HG02973 (cell line): ENCODE data around the gene RBM15.

Source experiments
- ATAC-seq: cut with Tn5 transposase; IDR thresholded peaks from one replicate; pipeline ENCODE4 v1.9.1; 2021; ENCODE audit warnings: moderate library complexity; ENCODE audit not compliant: unreplicated experiment

RBM15 gene

DNA sequence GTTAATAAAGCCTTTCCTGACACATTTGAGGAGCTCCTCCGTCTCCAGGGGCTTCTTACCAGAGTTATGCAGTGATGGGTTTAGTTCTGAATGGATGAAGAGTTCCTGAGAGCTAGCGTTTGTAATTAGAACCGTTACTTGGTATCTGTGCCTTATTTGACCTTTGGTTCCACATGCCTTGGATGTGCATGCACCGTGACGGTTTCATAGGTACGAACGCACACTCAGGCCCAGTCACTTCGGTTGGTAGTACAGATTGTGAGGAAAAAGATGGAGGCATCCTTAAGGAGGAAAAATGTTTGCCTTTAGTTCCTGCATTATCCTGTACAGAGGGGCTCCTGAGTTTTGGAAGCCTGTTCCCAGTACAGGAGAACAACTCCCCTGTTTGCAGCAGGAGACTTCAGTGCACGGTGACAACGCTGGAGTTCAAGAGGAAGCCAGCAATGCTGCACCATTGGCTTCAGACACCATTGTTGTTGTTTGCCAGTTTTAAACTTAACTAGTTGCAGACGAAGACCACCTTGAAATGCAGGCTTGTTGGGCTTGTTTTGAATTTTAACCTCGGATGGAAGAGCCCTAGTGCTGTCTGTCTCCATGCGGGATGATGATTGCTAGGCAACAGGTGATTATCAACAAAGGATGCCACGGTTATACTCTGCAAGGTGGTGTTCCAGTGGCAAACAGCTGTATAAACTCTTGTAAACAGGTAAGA, 8.2 kb downstream of the RBM15 start:
- ATAC-seq, result no peak

DNA sequence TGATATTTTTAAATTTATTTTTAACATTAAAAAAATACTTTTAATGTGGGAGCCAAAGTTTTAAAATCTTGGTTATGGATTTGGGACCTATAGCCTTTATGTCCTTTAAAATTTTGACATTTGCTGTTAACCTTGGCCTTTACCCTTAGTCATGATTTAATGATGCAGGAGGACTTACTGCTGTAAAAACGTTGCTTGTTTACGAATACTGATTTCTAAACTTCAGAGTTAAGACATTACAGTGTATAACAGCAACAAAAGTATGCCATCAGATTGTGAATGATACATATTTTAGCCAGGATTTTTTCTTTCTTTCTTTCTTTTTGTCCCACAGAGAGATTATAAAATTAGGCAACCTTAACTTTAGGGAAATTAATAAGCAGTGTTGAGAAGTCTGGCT, 8.9 kb downstream of the RBM15 start:
- ATAC-seq, result no peak

DNA sequence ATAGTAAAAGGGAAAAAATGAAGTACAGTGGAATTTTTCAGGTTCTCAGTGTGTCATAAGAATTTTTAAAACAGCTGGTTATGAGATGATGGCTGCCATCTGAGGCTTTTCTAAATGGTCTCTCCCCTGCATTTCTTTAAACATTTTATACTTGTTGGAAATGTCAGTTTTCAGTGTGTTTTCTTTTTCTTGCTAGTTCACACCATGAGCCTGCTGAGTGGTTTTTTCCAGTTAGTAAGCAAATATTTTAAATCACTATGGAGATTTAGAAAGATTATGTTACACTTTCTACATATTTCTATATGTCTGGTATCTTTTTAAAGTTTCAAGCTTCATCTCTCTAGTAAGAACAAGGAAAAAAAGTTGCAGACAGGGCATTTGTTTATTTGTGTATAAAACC, 9.6 kb downstream of the RBM15 start:
- no peak for ATAC-seq

DNA sequence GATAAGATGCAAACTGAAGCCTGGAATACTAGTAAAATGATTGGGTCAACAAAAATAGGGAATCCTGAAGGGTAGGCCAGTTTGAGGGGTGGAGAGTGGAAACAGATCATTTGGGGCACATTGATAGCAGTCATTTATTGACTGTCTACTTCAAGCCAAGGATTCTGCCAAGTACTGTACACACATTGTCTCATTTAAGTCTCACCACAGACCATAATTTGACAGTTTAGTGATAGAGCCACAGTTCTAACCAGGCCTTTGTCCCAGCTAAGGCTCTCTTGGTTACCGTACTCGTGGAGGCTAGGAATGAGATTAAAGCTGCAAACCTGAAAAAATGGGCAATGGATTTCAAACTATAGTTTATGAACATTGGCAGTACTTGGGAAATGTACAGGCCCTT, 11.2 kb downstream of the RBM15 start:
- ATAC-seq, result no peak

DNA sequence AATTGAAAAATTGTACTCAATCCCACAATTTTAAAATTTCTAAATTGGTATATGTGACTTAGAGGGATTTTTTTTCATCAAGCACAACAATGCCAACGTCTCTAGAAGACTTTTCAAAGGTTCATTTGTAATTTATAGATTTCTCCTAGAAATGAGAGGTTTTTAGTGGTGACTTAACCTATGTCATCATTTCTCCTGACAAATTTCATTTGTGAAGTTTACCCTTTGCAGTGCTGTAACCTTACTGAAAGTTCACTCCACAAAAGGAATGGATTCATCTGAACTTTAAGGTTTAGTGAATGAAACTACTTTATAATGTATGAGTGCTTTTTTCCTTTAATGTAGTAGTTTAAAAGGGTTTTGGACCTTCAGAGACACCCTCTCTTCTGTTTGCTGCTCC, 16.1 kb downstream of the RBM15 start:
- ATAC-seq, result no peak

DNA sequence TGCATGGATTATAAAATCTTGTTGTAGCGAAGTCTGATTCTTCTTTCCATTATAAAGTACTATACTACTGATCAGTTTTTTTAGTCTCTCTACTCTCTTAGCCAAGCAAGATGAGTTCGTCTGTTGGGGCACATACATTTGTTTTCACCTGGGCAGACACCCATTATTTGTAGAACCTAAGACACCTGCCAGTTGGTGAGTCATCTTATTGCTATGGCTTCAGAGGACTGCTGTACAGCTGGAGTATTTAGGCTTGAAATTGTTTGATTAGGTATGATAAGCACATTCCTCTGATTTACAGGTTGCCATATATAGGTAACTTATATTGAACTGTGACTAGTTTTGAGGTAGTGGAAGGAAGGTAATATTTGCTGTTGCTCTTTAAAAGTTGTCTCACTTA, 17.2 kb downstream of the RBM15 start:
- no peak for ATAC-seq

DNA sequence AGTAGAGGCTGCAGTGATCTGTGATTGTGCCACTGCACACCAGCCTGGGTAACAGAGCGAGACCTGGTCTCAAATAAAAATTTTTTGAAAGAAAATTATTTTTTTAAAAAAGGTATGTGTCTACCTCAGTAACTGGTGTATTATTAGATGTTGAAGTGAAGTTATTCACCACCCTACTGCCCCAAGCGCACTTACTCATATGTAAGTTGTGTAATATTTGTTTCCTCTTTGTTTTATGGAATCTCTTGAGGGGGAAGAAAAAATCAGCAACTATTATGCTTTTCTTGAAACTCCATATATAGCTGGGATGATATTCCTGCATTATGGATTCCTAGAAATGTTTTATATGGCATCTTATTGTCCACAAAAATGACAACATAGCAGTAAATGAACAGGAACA, 21.3 kb downstream of the RBM15 start:
- no peak for ATAC-seq

DNA sequence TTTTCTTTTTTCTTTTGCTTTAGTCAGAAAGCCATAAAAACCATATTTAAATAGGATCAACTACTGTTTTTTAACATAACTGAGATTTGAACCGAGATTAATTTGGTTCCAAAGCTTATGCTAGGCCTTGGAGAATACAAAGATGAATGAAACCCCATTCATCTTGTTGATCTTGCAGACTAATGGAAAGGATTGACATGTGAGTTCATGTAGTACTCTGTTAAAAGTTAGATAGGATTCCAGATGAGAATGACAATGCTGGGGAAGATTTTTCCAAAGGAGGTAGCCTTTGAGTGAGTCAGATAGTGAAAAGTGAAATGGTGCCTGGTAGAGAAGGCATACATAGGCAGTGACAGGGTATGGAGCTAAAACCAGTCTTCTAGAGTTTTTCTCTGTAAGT, 22.7 kb downstream of the RBM15 start:
- no peak for ATAC-seq

DNA sequence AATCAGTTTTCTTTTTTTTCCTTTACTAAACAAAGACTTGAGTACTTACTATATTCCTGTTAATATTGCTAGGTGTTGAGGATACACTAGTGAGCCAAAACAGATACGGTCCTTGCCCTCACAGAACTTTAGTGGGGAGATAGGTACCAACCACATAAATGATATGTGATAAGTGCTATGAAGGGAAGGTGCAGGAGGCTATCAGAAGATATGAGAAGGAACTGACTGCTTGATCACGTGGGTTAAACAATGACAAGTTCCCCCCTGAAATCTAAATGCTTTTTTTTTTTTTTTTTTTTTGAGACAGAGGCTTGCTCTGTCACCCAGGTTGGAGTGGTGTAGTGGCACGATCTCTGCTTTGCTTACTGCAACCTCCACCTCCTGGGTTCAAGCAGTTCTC, 25.0 kb downstream of the RBM15 start:
- no peak for ATAC-seq

DNA sequence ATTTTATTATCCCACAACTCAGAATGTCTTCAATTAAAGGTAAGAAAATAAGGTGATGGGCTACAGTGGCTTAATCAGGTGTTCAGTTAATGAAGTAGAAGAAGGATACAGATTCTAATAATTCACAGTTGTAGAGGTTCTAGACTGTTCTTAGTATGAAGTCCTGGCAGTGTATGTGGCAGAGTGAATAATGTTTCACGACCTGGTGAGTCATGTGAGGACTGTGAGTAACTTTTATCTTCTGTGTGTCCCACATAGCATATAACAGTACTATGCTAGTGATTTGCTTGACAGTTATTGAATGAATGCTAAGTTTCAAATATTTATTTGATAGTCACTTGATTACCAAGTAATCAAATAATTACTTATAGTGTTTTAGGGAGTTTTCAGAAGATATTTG, 31.6 kb downstream of the RBM15 start:
- no peak for ATAC-seq

DNA sequence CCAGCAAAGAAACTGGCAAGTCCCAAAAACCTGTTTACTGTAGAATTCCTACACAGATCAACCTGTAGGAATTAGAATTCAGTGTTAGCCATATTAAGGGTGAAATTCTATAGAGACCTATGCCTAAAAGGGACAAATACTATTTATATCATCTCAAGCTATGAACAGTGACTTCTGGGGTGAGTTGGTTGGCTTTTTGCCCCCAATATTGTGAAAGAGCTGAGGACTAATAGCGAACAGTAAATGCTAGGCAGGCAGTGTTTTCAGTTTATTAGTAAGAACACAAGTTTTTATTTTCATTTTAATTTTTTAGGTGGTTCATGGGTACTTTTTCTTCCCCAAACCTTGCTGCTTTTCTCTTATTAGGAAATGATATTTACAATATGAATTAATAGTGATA, 36.3 kb downstream of the RBM15 start:
- ATAC-seq, result no peak

DNA sequence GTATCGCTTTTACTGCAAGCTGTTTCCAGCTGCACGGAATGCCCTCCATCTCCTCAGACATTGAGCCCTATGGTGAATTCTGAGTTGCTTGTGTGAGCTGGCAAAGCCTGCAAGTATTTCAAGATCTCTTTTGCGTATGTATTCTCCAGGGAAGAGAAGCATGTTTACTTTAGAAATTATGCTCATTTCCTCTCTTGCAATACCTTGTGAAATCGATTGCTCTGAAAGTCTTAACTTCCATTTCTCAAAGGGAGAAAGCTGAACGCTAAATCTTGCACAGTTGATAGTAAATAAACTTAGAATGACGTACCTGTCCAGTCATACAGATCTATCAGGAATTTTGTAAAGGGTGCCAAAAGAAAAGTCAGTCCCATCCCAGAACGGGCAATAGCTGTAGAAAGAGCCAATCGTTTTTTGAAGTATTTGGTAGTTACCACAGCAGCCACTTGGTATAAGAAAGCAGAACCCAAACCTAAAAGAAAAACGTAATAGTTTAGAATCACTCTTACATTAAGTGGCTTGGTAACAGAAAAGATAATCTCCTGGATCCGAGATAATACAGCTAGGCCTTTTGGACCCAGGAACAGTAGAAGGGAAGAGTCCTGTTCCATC, 41.6 kb downstream of the RBM15 start:
- no peak for ATAC-seq

DNA sequence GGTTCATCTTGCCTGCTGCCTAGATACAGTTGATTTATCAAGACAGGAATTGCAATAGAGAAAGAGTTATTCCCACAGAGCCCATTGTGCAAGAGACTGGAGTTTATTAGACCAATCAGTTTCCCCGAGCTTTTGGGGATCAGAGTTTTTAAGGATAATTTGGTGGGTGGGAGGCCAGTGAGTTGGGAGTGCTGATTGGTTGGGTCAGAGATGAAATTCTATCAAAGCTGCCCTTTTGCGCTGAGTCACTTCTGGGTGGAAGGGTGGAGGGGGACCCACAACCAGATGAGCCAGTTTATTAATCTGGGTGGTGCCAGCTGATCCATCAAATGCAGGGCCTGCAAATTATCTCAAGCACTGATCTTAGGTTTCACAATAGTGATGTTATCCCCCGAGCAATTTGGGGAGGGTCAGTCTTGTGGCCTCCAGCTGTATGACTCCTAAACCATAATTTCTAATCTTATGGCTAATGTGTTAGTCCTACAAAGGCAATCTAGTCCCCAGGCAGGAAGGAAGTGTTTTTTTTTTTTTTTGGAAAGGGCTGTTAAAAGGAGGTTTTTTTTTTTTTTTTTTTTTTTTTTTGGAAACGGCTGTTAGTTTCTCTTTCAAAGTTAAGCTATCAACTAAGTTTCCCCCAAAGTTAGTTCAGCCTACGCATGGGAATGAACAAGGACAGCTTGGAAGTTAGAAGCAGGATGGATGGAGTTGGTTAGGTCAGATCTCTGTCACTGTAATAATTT, 44.2 kb downstream of the RBM15 start:
- no peak for ATAC-seq

DNA sequence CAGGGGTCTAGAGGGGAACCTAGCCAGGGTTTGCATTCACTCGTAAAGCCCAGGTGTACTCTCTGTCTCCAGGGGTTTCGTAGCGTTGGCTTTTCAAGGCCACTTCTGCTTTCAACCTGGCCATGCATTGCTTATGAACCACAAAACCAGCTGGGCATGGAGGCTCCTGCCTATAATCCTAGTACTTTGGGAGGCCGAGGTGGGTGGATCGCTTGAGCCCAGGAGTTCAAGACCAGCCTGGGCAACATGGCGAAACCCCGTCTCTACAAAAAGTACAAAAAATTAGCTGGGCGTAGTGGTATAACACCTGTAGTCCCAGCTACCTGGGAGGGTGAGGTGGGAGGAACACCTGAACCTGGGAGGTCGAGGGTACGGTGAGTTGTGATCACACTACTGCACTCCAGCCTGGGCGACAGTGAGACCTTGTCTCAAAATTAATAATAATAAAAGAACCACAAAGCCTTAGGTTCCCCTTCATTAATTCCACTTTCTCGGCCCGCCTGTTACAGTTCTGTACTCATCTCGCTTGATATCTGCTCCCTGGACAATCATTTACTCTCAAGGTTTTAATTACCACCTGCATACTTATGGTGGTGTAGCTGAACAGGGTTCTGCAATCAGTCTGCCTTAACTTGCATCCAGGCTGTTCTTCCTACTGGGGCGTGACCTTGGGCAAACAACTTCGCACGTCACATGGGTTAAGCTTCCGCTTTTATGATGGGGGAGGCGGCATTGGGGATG, 45.6 kb downstream of the RBM15 start:
- ATAC-seq, result peak; percentile 57

DNA sequence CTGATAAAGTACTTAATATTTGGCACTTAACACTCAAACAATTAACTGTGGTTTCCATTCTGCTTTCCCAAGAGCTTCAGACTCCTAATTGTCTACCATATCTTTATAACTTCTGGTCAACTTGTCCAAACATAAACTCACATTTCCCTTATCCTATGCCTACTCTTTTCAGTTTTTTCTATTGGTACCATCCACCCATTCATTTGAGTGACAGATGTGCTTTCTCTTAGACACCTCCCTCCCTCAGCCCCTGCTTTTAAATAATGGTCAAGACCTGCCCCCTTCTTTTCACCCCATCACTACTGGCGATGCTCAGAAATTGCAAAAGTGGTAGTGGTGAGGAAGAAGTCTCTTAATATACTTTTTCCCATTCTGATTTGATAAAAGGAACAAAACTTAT, 46.2 kb downstream of the RBM15 start:
- no peak for ATAC-seq

DNA sequence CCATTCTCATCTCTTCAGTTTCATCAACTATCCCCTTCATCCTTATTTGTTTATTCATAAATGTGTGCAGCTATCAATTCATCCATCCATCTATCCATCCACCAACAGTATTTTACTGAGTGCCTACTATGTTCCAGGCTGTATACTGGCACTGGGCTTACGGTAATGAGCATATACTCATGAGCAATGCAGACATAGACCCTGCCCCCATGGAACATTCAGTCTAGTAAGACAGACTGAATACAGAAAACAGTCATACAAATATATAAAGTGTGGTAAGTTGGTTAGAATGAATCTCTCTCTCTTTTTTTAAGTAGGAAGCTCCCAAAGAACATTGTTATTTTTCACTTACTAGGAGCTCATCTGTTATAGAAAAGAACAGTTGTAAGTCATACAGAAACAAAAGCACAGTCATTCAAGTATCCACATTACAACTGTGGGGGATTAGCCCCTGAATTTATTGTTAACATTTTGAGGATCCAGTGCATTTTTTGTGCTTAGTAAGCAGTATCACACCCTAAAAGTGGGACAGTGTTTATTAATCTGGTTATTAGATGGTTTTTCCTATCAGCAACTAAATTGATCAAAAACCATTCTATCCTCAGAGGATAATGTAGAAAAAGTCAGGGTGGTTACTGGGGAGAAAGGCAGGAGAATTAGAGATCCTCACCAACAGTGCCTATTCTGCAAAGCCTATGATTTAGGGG, 48.0 kb downstream of the RBM15 start:
- ATAC-seq, result no peak

DNA sequence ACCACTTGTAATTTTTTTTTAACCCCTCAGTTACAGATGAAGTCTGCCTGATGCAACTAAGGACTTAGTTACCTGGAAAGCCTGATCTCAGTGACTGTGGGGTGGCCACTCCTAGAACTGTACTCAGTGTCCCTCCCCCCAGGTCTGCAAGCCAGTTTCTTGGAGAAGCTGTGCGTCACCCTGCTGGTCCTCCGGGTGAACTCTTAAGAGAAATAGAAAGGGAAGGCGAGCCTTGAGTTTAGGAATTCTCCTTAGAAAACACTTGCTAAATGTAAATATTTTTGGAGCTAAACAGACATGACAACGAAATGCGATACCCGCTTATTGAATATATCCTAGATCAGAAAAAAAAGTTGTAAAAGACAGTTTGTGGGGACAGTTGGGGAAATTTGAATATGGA, 50.9 kb downstream of the RBM15 start:
- ATAC-seq, result no peak

DNA sequence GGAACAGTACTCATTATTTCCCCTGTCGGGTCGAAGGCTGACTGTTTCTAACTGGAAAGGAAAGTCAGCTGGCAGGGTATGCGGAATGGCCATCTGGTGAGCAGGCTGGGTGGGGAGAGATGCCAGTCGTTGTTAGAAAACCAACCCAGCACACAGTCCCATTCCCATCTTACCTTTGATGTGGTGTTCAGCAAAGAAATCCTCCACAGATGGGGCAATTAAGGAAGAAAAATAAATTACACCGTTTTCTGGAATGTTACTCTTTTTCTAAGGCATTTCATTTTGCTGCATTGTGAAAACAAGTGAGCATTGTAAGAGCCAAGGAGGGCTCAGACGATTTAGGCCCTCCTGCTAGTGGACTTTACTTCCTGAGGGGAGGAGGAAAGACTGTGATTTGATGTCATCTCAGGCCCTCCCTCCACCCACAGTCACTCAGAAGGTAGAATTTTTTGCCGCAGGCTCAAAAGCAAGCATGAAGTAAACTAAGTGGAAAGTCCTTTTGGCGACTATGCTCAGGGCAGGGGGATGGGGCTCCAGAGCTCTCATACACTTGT, 51.6 kb downstream of the RBM15 start, which contains the start of gene SLC16A4:
TSS of gene SLC16A4 (minus strand) at position 335 of the 554 bp plus-strand sequence. CDS start 1,703 bp downstream, outside the sequence.
- ATAC-seq, result no peak

DNA sequence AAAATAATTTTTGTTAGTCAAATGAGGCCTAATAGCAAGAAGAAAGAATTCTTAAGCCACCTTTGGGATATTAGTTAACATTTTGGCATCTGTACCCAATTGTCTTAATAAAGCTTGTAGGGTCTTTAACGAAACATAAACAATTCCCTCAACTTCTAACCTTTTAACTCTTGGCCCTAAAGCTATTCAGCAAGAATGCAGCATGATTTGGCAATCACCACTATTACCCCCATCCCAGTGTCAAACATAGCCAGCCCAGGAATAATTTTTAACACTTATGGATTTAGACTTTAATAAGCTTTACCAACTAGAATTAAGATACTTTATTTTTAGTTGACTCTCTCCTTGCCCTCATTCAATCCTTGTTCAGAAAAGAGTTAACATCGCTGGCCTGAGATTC, 54.1 kb downstream of the RBM15 start:
- no peak for ATAC-seq

DNA sequence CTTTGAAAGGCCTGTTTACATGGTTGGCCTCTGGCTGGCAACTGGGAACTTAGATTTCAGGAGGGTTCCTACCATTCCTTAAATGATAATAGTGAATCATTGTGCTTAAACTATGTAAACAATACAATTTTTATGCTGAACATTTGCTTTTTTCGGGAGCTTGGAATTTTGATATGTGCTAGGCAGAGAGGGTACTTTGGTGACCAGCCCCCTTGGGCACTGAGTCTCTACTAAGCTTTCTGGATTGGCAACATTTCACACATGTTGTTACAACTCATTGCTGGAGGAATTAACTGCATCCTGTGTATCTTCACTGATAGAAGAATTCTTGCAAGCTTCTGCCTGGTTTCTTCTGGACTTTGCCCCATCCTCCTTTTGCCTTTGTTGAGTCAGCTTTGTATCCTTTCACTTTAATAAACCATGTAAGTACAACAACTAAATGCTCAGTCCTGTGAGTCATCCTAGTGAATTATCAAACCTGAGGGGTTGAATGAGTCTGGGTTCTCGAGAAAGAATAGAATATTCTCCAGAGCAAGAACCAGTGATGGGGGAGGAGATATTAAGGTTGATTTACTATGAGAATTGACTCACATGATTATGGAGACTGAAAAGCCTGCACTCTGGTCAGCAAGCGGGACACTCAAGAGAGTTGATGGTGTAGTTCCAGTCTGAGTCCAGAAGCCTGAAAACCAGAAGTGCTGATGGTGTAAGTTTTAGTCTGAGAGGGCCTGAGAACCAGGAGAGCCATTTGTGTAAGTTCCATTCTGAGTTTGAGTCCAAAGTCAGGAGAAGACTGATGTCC, 54.7 kb downstream of the RBM15 start:
- ATAC-seq, result no peak
